Neuron (in vitro differentiated cells): ENCODE measurements around the gene CRACDL.

Experiments used
- H2AFZ ChIP-seq: one replicate; pipeline ENCODE4 v1.6.1; 2013; ENCODE audit warnings: low read depth, mild to moderate bottlenecking, inconsistent platforms, low read length, moderate library complexity
- H3K27me3 ChIP-seq: one replicate; pipeline ENCODE4 v1.6.1; 2013; ENCODE audit warnings: low read length; ENCODE audit not compliant: insufficient read depth
- H3K36me3 ChIP-seq: one replicate; pipeline ENCODE4 v1.6.1; 2013; ENCODE audit warnings: low read length; ENCODE audit not compliant: insufficient read depth
- H3K4me1 ChIP-seq: one replicate; pipeline ENCODE4 v1.6.1; 2013; ENCODE audit warnings: low read length; ENCODE audit not compliant: insufficient read depth
- H3K4me3 ChIP-seq: 2 replicates; pipeline ENCODE4 v1.5.1; 2013; ENCODE audit warnings: mild to moderate bottlenecking, low read length, moderate library complexity
- H3K9me3 ChIP-seq: one replicate; pipeline ENCODE4 v1.6.1; 2013; ENCODE audit warnings: low read length

CRACDL gene, protein sequence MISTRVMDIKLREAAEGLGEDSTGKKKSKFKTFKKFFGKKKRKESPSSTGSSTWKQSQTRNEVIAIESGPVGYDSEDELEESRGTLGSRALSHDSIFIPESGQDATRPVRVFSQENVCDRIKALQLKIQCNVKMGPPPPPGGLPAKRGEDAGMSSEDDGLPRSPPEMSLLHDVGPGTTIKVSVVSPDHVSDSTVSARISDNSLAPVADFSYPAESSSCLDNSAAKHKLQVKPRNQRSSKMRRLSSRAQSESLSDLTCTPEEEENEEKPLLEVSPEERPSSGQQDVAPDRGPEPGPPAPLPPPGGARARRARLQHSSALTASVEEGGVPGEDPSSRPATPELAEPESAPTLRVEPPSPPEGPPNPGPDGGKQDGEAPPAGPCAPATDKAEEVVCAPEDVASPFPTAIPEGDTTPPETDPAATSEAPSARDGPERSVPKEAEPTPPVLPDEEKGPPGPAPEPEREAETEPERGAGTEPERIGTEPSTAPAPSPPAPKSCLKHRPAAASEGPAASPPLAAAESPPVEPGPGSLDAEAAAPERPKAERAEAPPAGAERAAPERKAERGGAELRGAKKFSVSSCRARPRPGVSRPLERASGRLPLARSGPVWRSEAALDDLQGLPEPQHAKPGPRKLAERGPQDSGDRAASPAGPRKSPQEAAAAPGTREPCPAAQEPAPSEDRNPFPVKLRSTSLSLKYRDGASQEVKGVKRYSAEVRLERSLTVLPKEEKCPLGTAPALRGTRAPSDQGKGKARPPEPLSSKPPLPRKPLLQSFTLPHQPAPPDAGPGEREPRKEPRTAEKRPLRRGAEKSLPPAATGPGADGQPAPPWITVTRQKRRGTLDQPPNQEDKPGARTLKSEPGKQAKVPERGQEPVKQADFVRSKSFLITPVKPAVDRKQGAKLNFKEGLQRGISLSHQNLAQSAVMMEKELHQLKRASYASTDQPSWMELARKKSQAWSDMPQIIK

DNA sequence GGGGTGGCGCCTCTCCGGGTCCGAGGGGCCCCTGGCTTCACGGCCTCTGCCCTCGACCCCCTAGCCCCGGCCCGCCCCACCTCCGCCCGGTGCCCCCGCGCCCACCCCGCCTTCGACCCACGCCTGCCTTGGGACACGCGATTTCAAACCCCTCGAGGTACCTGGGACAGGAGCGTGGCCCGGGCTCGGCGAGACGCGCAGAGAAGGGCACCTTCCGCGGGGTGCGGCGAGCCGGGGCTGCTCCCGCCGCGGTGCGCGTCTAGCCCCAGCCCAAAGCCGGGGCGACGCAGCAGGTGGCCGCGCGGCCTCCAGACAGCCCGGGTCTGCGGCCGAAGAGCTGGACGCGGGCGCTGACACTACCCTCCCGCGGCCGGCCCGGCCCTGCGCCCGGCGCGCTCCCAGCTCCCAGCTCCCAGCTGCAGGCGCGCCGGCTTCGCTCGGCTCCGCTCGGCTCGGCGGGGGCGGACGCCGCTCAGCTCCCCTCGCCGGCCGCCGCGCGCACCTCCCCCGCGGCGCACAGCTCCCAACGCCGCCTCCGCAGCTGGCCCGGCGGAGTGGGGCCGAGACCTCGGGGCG lies at the start of gene CRACDL:
Gene CRACDL, minus strand, starts transcription at position 449 of the 576 bp plus-strand sequence. CDS start 89,425 bp downstream, outside the sequence.
- Histone ChIP-seq H2AFZ (no peak within 1 kb of the TSS), H3K9me3 (no peaks in the 10 kb centered on the region), H3K36me3 (no peaks in the 10 kb centered on the region), H3K4me3 (peak within 1 kb of the TSS; percentile 18), H3K4me1 (no peaks in the 10 kb centered on the region), H3K27me3 (peaks cover 69% of the 10 kb centered on the region)

DNA sequence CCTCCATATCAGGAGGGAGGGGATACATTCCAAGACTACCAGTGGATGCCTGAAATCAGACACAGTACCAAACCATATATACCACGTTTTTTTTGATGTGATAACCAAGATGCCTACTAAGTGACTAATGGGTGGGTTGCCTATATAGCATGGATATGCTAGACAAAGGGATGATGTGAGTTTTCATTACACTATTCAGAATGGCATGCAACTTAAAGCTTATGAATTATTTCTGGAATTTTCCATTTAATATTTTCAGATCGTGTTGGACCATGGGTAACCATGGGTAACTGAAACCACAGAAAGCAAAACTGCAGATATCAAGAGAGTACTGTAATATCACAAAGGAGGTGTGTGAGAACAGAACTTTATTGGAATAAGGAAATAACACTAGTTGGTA lies 39.6 kb upstream of the CRACDL start:
- Histone ChIP-seq H3K9me3 (peaks cover 2% of the 10 kb centered on the region), H2AFZ (no peak overlapping the region), H3K4me3 (no peak overlapping the region), H3K4me1 (no peaks in the 10 kb centered on the region), H3K36me3 (no peaks in the 10 kb centered on the region), H3K27me3 (no peaks in the 10 kb centered on the region)

DNA sequence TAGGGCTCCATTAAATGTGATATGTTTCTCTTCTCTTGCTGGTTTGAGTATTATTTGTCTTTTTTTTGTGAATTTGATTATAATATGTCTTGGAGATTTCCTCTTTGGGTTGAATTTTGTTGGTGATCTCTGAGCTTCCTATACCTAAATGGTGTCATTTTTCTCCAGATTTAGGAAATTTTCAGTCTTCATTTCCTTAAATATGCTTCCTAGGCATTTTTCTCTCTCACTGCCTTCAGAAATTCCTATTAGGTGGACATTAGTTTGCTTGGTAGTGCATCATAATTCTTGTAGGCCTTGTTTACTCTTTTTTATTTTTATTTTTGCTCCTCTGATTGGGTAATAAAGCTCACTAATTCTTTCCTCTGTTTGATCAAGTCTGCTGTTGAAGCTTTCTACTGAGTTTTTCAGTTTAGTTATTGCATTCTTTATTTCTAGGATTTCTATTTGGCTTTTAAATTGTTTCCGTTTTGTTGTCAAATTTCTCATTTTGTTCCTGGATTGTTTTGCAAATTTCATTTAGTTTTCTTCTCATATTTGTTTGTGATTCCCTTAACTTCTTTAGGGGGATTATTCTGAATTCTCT lies 36.6 kb upstream of the CRACDL start:
- Histone ChIP-seq H3K9me3 (no peaks in the 10 kb centered on the region), H3K4me1 (no peaks in the 10 kb centered on the region), H2AFZ (no peak overlapping the region), H3K36me3 (no peaks in the 10 kb centered on the region), H3K4me3 (no peak overlapping the region), H3K27me3 (no peaks in the 10 kb centered on the region)

DNA sequence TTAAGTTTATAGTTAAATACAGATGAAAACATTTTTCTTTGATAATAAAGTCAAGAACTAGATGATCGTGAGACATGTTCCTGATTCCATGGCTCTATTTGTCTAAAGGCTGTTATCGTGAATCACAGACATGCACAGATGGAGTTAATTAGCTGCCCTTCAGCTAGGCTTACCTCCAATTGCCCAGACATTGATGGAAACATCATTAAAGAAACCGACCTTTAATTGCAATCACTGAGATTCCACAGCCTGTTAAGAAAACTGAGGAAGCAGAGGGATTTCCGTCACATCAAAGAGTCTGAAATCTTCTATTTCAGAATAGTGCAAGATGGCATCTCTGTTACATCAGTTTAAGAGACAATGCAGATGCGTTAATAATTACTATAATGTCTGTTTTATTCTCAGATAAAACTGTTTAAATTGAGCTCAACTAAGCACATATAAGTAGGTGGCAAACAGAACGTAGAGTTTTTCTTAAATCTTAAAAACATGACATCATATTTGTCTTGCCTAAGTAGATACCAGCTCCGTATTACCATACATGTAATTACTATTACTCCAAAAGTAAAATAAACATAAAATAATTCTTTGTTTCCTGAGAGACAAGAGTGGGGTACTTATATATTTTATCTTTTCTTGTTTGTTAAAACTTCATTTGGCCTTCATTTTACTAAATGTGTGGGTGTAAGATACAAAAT lies 23.9 kb upstream of the CRACDL start:
- Histone ChIP-seq H3K4me1 (no peaks in the 10 kb centered on the region), H3K27me3 (peaks cover 2% of the 10 kb centered on the region), H3K36me3 (no peaks in the 10 kb centered on the region)

DNA sequence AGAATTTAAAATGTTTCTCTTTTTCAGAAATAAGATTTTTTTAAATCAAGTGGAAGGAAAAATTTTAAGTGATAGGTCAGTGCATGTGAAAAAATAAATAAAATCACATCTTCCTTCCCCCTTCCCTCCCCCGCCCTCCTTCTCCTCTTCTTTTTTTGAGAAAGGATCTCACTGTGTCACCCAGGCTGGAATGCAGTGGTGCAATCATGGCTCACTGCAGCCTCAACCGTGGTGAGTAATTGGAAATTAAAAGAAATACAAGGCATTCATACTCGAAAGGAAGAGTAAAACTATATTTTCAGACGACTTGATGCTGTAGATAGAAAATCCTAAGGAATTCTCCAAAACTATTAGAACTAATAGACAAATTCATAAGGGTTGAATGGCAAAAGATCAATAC lies 16.9 kb upstream of the CRACDL start:
- H3K27me3 ChIP-seq = peaks cover 4% of the 10 kb centered on the region
- H3K9me3 ChIP-seq = no peaks in the 10 kb centered on the region
- H3K36me3 ChIP-seq = no peaks in the 10 kb centered on the region
- H2AFZ ChIP-seq = no peak overlapping the region
- H3K4me3 ChIP-seq = no peak overlapping the region
- H3K4me1 ChIP-seq = no peaks in the 10 kb centered on the region

More for the DNA sequence above, 23.9 kb upstream of the CRACDL start:
- Histone ChIP-seq H3K9me3 (no peaks in the 10 kb centered on the region), H3K4me3 (no peak overlapping the region), H2AFZ (no peak overlapping the region)

DNA sequence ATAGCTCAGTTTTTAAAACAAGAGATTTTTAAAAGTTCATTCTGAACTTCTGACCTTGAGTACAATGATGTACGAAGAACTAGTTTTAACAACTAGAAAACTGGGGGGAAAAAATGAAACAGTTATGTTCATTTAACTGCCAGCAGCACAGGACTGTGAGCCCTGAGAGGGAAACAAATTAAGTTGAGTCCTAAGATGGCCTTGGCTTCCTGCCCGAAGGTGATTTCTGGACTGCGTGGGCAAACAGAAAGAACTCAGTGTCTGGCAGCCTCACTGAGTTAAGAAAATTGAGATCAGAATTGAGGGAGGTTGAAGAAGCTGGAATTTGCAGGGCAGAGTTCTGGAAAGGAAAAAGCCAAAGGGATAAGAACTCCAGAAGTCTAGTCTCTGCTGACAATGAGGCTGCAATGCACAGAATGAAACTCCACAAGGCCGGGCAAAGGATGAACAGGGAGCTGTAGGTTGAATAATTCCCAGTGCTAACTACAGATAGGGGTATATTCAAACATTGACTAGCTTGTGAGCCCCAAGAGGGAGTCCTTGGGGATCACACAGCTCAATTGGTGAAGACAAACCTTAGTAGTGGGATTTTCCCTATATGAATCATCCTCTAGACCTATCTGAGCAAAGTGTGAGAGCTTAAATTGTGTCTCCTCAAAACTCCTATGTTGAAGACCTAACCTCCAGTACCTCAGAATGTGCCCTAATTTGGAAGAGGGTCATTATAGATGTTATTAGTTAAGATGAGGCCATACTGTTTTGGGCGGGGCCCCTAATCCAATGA lies 13.1 kb upstream of the CRACDL start:
- peaks cover 4% of the 10 kb centered on the region for H3K27me3 ChIP-seq
- no peaks in the 10 kb centered on the region for H3K9me3 ChIP-seq
- no peaks in the 10 kb centered on the region for H3K36me3 ChIP-seq
- no peak overlapping the region for H3K4me3 ChIP-seq
- H3K4me1 ChIP-seq = no peaks in the 10 kb centered on the region
- H2AFZ ChIP-seq = no peak overlapping the region

DNA sequence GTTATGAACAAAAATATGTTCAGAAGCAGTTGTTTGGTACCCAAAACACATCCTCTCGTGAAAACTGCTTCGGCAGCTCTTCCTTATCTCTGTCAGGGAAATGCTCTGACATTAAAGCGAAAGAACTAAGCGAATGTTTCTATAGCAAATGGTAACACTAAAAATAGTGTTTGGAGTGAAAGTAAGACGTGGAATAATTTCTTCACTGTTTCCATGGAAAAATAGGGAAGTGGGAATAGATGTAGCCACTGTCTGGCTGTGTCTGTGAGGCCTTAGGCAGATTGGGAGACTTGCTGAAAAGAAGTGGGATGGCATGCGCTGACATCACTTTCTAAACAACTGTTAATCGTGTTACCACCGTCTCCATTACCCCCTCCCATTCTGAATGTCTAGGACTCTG lies 11.5 kb upstream of the CRACDL start:
- Histone ChIP-seq H3K36me3 (no peaks in the 10 kb centered on the region), H2AFZ (no peak overlapping the region), H3K27me3 (peaks cover 4% of the 10 kb centered on the region), H3K4me3 (no peak overlapping the region), H3K4me1 (no peaks in the 10 kb centered on the region), H3K9me3 (no peaks in the 10 kb centered on the region)

DNA sequence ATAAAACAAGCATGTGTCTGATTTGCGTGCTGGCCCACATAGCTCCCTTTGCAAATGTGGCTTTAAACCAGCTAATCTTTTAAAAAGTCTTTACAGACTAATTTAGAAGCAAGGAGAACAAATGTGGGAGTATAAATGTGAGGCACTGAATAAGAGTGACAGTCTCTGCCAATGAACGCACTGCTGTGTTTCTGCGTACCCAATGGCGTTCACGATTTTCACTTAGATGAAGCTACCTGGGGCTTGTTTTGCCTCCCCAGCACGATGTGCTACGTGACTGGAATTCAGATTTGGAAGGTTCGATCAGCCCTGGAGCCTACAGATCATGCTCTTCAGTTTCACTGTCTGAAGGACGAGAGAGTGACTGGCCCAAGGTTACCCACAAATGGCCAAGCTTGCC lies 10.8 kb upstream of the CRACDL start:
- H3K36me3 ChIP-seq = no peaks in the 10 kb centered on the region
- no peak overlapping the region for H2AFZ ChIP-seq
- no peaks in the 10 kb centered on the region for H3K9me3 ChIP-seq
- no peaks in the 10 kb centered on the region for H3K4me1 ChIP-seq
- H3K4me3 ChIP-seq = no peak overlapping the region
- H3K27me3 ChIP-seq = peaks cover 4% of the 10 kb centered on the region

DNA sequence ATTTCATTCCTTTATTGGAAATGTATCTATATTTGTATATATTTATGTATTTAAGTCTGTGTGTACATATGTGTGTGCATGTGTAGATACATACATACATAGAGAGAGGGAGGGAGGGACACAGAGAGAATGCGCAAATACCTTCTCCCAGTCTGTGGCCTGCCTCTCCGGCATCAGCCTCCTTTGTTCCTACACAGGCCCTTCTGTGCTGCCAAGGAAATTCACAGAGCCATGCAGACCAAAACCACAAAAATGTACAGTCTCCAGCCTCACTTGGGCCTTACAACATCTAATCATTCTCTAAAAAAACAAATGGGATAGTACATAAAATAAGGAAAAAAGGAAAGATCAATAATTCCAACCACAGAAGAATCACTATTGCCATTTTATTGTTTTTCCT lies 8.8 kb upstream of the CRACDL start:
- Histone ChIP-seq H3K4me3 (no peak overlapping the region), H2AFZ (no peak overlapping the region), H3K4me1 (no peaks in the 10 kb centered on the region), H3K36me3 (no peaks in the 10 kb centered on the region), H3K9me3 (no peaks in the 10 kb centered on the region), H3K27me3 (peaks cover 6% of the 10 kb centered on the region)

DNA sequence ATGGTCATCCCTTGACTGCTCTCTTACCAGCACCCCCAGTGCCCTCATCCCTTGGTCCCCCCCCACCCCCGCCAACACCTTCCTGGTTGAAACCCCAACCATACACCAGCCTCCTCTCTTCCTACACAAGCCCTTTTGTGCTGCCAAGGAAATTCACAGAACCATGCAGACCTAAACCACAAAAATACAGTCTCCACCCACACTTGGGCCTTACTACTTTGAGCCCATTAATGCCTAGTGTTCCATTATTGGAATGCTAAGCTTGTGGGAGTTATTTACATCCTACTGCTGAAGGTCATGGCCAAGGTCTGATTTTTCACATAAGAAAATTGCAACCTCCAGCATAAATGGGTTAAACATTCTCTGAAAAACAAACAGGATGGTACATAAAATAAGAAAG lies 4.1 kb upstream of the CRACDL start:
- no peak overlapping the region for H3K4me3 ChIP-seq
- no peaks in the 10 kb centered on the region for H3K36me3 ChIP-seq
- H2AFZ ChIP-seq = no peak overlapping the region
- H3K4me1 ChIP-seq = no peaks in the 10 kb centered on the region
- H3K27me3 ChIP-seq = peaks cover 44% of the 10 kb centered on the region
- no peaks in the 10 kb centered on the region for H3K9me3 ChIP-seq

DNA sequence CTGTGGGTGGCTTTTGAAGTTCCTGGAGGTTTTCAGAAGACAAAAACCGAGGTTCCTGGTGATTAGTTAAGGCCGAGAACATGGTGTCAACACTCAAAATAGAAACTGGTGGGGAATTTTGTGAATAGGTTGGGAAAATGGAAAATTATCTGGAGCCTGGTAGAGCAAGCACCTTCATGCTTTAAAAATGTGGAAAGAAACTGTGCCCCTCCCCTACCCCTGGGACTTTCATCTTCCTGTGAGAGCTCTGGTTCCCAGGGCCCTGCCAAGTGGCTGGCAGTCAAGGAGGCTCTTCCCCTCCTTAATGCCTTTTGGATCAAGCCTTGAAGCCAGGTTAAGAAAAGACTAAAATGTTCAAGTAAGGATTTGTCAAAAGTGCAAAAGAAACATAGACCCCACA lies 1.9 kb upstream of the CRACDL start:
- Histone ChIP-seq H3K36me3 (no peaks in the 10 kb centered on the region), H2AFZ (no peak overlapping the region), H3K9me3 (no peaks in the 10 kb centered on the region), H3K4me1 (no peaks in the 10 kb centered on the region), H3K4me3 (no peak overlapping the region), H3K27me3 (peaks cover 61% of the 10 kb centered on the region)
